Dendritic cell treated with granulocyte-macrophage colony-stimulating factor and Interleukin-4, amounts not matched to agents 40 ng/mL and 50 ng/mL, for 4 days (primary cell): ENCODE results near the gene EPB41.
A peak's percentile ranks its signal among the peaks of the same experiment; 100 is the strongest.
"Not testable (repeated sequence)": the region's sequence is repeated elsewhere in the genome, so short reads cannot be mapped to it uniquely, and the experiment has no call there.

Experiments used
- H3K27ac Mint-ChIP-seq: one replicate; pipeline ENCODE4 v1.8.0; 2022; ENCODE audit warnings: mild to moderate bottlenecking, mixed read lengths
- H3K27me3 Mint-ChIP-seq: one replicate; pipeline ENCODE4 v1.8.0; 2022; ENCODE audit warnings: mild to moderate bottlenecking, mixed read lengths
- H3K36me3 Mint-ChIP-seq: one replicate; pipeline ENCODE4 v1.8.0; 2022; ENCODE audit warnings: low read depth, mixed read lengths
- H3K4me1 Mint-ChIP-seq: one replicate; pipeline ENCODE4 v1.8.0; 2022; ENCODE audit warnings: low read depth, mixed read lengths
- H3K4me3 Mint-ChIP-seq: one replicate; pipeline ENCODE4 v1.8.0; 2022; ENCODE audit warnings: mild to moderate bottlenecking, moderate library complexity, mixed read lengths
- H3K9me3 Mint-ChIP-seq: one replicate; pipeline ENCODE4 v1.8.0; 2022; ENCODE audit warnings: mixed read lengths
- intact Hi-C: fragments of 100-400 bp; cut with micrococcal nuclease; formaldehyde crosslinking; loops from one replicate; pipeline ENCODE4 v1.15.0; 2022

Gene EPB41

DNA sequence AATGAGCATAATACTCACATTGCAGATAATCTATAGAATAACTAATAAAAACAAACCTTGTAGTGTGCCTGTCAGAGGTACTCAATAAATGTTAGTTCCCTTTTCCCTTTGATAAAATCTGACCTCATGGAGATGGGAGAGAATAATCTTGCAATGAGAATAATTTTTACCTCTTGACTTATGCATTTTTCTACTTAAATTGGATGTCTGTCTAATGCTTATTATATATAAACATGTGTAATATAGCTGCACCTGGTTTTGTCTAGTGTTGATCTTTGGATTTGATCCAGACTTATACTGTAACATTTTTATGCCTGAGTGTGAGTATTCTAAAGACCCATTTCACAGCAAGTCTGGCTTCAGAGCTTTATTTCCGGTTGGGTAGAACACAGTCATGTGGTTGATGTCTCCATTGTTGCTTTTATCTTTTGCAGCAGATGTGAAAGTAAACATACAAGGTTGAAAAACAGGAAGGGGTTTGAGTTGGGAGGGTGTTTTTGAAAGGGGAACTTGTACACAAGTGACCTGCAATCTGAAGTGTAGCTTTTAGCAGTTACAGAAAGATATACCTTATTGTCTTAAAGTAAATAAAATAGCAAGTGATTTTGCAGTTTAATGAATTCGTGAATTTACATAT, 12.4 kb downstream of the EPB41 start:
- Mint-ChIP-seq H3K27ac (peak overlapping the region; percentile 76), H3K4me3 (peak overlapping the region; percentile 23), H3K9me3 (no peaks in the 10 kb centered on the region), H3K36me3 (no peaks in the 10 kb centered on the region), H3K27me3 (no peaks in the 10 kb centered on the region), H3K4me1 (peaks cover 20% of the 10 kb centered on the region)
- intact Hi-C loops, result loop anchor here (10.0 kb wide), 1 partner anchor 58 kb away; no protein-coding TSS in a partner anchor

- no peaks in the 10 kb centered on the region for H3K27me3 Mint-ChIP-seq
- intact Hi-C loops, result loop anchor here (10.0 kb wide), 1 partner anchor 58 kb away; no protein-coding TSS in a partner anchor
- H3K27ac Mint-ChIP-seq, result peak overlapping the region; percentile 76
- peak overlapping the region; percentile 23 for H3K4me3 Mint-ChIP-seq
- H3K9me3 Mint-ChIP-seq, result no peaks in the 10 kb centered on the region
- peaks cover 20% of the 10 kb centered on the region for H3K4me1 Mint-ChIP-seq
- H3K36me3 Mint-ChIP-seq, result no peaks in the 10 kb centered on the region
Measured at GRCh38 chr1:28927266-28927647, 12.9 kb downstream of the EPB41 start.

GRCh38 chr1:28927648-28928313, 13.4 kb downstream of the EPB41 start:
- Mint-ChIP-seq H3K9me3 (no peaks in the 10 kb centered on the region), H3K27me3 (no peaks in the 10 kb centered on the region), H3K36me3 (no peaks in the 10 kb centered on the region), H3K4me3 (peak overlapping the region; percentile 13), H3K27ac (peak overlapping the region; percentile 76), H3K4me1 (peaks cover 20% of the 10 kb centered on the region)
- intact Hi-C loops, result loop anchor here (10.0 kb wide), 1 partner anchor 57 kb away; no protein-coding TSS in a partner anchor

- peak overlapping the region; percentile 76 for H3K27ac Mint-ChIP-seq
- no peaks in the 10 kb centered on the region for H3K9me3 Mint-ChIP-seq
- H3K4me1 Mint-ChIP-seq, result peaks cover 20% of the 10 kb centered on the region
- no peaks in the 10 kb centered on the region for H3K36me3 Mint-ChIP-seq
- no peaks in the 10 kb centered on the region for H3K27me3 Mint-ChIP-seq
- intact Hi-C loops, result loop anchor here (10.0 kb wide), 1 partner anchor 56 kb away; no protein-coding TSS in a partner anchor
- no peak overlapping the region for H3K4me3 Mint-ChIP-seq
Measured at GRCh38 chr1:28928314-28928941, 14.1 kb downstream of the EPB41 start.

- no peak overlapping the region for H3K4me3 Mint-ChIP-seq
Measured at GRCh38 chr1:28933277-28933676, 18.9 kb downstream of the EPB41 start.

GRCh38 chr1:28933918-28934317, 19.5 kb downstream of the EPB41 start:
- intact Hi-C loops, result no loop called here
- Mint-ChIP-seq H3K36me3 (no peaks in the 10 kb centered on the region), H3K4me3 (no peak overlapping the region), H3K9me3 (no peaks in the 10 kb centered on the region), H3K27me3 (no peaks in the 10 kb centered on the region), H3K27ac (no peak overlapping the region), H3K4me1 (no peaks in the 10 kb centered on the region)

More at GRCh38 chr1:28933277-28933676, 18.9 kb downstream of the EPB41 start:
- H3K27ac Mint-ChIP-seq, result no peak overlapping the region
- peaks cover 5% of the 10 kb centered on the region for H3K4me1 Mint-ChIP-seq
- no peaks in the 10 kb centered on the region for H3K9me3 Mint-ChIP-seq
- no peaks in the 10 kb centered on the region for H3K36me3 Mint-ChIP-seq
- intact Hi-C loops, result no loop called here
- no peaks in the 10 kb centered on the region for H3K27me3 Mint-ChIP-seq

DNA sequence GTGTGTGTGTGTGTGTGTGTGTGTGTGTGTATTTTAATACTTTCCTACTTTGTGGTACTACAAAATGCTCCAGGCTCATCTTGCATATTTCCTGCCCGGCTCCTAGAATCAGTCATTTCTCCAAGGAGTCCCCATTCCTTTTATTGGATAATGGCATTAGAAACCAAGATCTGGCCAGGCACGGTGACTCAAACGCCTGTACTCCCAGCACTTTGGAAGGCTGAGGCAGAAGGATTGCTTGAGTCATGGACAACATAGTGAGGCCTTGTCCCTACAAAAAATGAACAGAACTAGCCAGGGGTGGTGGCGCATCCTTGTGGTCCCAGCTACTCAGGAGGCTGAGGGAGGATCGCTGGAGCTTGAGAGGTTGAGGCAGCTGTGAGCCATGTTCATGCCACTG, 20.3 kb downstream of the EPB41 start:
- intact Hi-C loops, result no loop called here
- Mint-ChIP-seq H3K27ac (no peak overlapping the region), H3K9me3 (no peaks in the 10 kb centered on the region), H3K36me3 (no peaks in the 10 kb centered on the region), H3K4me1 (no peaks in the 10 kb centered on the region), H3K4me3 (no peak overlapping the region), H3K27me3 (no peaks in the 10 kb centered on the region)

DNA sequence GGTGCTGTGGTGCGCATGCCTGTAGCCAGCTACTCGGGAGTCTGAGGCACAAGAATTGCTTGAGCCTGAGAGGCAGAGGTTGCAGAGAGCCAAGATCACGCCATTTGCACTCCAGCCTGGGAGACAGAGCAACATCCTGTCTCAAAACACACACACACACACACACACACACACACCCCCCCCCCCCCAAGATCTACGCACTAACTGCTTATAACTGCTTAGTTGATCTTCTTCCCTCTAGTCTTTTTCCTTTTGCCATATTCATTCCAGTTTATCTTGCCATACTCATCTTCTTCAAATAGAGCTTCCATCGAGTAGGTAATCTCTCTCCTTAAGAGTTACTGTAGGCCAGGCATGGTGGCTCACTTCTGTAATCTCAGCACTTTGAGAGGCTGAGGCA, 20.9 kb downstream of the EPB41 start:
- no peak overlapping the region for H3K27ac Mint-ChIP-seq
- intact Hi-C loops, result no loop called here
- H3K27me3 Mint-ChIP-seq, result no peaks in the 10 kb centered on the region
- H3K4me3 Mint-ChIP-seq, result no peak overlapping the region
- H3K4me1 Mint-ChIP-seq, result no peaks in the 10 kb centered on the region
- no peaks in the 10 kb centered on the region for H3K36me3 Mint-ChIP-seq
- H3K9me3 Mint-ChIP-seq, result no peaks in the 10 kb centered on the region

GRCh38 chr1:28936094-28936493, 21.7 kb downstream of the EPB41 start:
- intact Hi-C loops, result no loop called here
- Mint-ChIP-seq H3K9me3 (no peaks in the 10 kb centered on the region), H3K4me3 (no peak overlapping the region), H3K27me3 (no peaks in the 10 kb centered on the region), H3K36me3 (no peaks in the 10 kb centered on the region), H3K4me1 (no peaks in the 10 kb centered on the region), H3K27ac (no peak overlapping the region)

DNA sequence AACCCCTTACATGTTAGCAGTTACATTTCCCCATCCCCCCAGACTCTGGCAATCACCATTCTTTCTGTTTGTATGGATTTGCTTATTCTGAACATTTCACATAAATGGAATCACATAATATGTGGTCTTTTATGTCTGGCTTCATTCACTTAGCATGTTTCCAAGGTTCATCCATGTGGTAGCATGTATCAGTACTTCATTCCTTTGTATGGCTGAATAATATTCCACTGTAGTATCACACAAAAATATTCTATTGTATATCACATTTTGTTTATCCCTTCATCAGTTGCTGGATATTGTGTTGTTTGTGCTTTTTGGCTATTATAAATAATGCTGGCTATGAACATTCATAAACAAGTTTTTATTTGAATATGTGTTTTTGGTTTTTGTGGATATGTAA, 22.2 kb downstream of the EPB41 start:
- no peaks in the 10 kb centered on the region for H3K9me3 Mint-ChIP-seq
- intact Hi-C loops, result no loop called here
- no peak overlapping the region for H3K4me3 Mint-ChIP-seq
- H3K27ac Mint-ChIP-seq, result no peak overlapping the region
- no peaks in the 10 kb centered on the region for H3K27me3 Mint-ChIP-seq
- no peaks in the 10 kb centered on the region for H3K36me3 Mint-ChIP-seq
- no peaks in the 10 kb centered on the region for H3K4me1 Mint-ChIP-seq

GRCh38 chr1:28943581-28943980, 29.2 kb downstream of the EPB41 start:
- H3K36me3 Mint-ChIP-seq, H3K27me3 Mint-ChIP-seq, H3K9me3 Mint-ChIP-seq, intact Hi-C loops, H3K4me3 Mint-ChIP-seq: not testable (repeated sequence)
- Mint-ChIP-seq H3K4me1 (peaks cover 11% of the 10 kb centered on the region), H3K27ac (peak overlapping the region; percentile 44)

GRCh38 chr1:28950006-28950405, 35.6 kb downstream of the EPB41 start:
- Mint-ChIP-seq H3K27me3 (no peaks in the 10 kb centered on the region), H3K4me1 (no peaks in the 10 kb centered on the region)
- intact Hi-C loops, result no loop called here

DNA sequence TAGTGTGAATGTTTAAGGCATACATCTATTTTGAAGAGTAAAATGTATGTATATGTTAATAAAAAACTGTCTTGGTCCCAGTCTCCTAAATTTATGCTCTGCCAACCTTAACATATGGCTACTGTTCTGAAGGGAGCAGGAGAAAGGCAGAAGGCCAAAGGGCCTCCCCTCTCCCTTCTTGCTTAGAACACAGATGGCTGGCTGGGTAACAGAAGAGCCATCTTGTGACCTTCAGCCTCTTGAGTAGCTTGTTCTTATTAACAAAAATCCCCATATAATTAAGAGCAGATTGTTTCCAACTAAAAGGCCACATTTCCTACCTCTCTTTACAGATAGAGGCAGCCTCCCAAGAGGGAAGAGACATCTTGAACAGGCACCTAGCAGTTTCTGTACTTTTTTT, 36.1 kb downstream of the EPB41 start:
- H3K4me3 Mint-ChIP-seq, result no peak overlapping the region
- intact Hi-C loops, result no loop called here
- H3K27ac Mint-ChIP-seq, result no peak overlapping the region
- H3K36me3 Mint-ChIP-seq, result peaks cover 3% of the 10 kb centered on the region
- no peaks in the 10 kb centered on the region for H3K27me3 Mint-ChIP-seq
- no peaks in the 10 kb centered on the region for H3K4me1 Mint-ChIP-seq
- H3K9me3 Mint-ChIP-seq, result no peaks in the 10 kb centered on the region

More at GRCh38 chr1:28950006-28950405, 35.6 kb downstream of the EPB41 start:
- Mint-ChIP-seq H3K4me3 (no peak overlapping the region), H3K27ac (no peak overlapping the region), H3K9me3 (no peaks in the 10 kb centered on the region), H3K36me3 (no peaks in the 10 kb centered on the region)

GRCh38 chr1:28954126-28954726, 39.9 kb downstream of the EPB41 start:
- Mint-ChIP-seq H3K9me3 (no peaks in the 10 kb centered on the region), H3K27me3 (no peaks in the 10 kb centered on the region), H3K4me1 (no peaks in the 10 kb centered on the region), H3K4me3 (no peak overlapping the region), H3K27ac (no peak overlapping the region), H3K36me3 (peaks cover 6% of the 10 kb centered on the region)
- intact Hi-C loops, result no loop called here
